NCI-H1092 (cell line): Measurements from ENCODE around the gene ZNF516.
"Not testable (repeated sequence)": the region's sequence is repeated elsewhere in the genome, so short reads cannot be mapped to it uniquely, and the experiment has no call there.

Experiments used
- DNase-seq: peaks from one replicate; lab custom pipeline; 2025; lab: John Stamatoyannopoulos, UW

The ZNF516 gene

GRCh38 chr18:76495006-76495370 lies at the start of gene ZNF516:
Gene ZNF516, minus strand, starts transcription at chr18:76495242. Its CDS starts 52,188 bp downstream, at chr18:76443054.
- peak; percentile 35 for DNase-seq

DNA sequence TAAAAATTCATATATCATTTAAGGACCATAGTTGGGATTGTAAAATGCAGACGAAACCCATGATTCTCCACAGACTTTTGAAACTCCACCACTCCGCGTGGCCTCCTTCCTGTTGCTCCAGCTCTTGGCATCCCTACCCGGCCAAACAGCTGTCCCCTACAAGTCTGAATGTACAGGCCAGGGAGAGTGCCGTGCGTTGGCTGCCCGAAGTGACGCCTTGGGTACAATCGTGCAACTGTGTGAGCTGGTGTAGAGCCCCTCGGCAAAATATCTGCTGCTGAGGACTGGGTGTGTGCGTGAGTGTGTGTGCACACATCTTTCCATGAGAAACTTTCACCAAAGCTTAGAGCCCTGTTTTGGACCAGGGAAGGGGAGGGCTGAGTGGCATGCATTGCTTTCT lies 43.8 kb upstream of the ZNF516 start:
- DNase-seq: no peak

- no peak for DNase-seq
These were observed 42.6 kb upstream of the ZNF516 start for GRCh38 chr18:76537621-76538020.

DNA sequence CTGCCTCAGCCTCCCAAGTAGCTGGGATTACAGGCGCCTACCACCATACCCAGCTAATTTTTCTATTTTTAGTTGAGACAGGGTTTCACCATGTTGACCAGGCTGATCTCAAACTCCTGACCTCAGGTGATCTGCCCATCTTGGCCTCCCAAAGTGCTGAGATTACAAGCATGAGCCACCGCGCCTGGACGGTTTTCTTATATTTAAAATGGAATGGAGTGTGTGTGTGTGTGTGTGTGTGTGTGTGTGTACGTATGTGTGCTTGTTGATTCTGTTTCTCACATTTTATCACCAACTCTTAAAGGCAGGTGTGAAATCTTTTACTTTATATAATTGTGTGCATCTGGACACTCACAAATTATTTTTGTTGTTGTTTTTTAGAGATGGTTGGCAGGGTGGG lies 41.6 kb upstream of the ZNF516 start:
- DNase-seq: not testable (repeated sequence)

DNA sequence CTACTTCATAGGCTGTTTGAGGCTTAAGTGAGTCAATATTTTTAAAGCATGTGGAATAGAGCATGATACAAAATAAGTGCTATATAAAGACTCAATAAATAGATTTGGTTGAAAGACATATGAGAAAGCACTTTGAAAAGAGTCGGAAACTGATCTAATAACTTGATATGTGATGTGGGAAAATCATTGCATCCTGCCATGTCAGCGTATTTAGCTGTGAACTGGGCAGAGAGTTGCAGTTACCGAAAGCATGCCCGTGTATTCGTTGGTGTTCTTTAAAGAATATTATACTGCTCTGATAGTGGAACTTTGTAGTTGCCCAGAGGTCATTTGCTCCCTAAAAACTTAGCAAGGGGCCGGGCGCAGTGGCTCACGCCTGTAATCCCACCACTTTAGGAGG lies 37.8 kb upstream of the ZNF516 start:
- DNase-seq: no peak

GRCh38 chr18:76530846-76531245 lies 35.8 kb upstream of the ZNF516 start:
- no peak for DNase-seq

GRCh38 chr18:76530391-76530790 lies 35.3 kb upstream of the ZNF516 start:
- DNase-seq: no peak

GRCh38 chr18:76529433-76529811 lies 34.4 kb upstream of the ZNF516 start:
- no peak for DNase-seq

DNA sequence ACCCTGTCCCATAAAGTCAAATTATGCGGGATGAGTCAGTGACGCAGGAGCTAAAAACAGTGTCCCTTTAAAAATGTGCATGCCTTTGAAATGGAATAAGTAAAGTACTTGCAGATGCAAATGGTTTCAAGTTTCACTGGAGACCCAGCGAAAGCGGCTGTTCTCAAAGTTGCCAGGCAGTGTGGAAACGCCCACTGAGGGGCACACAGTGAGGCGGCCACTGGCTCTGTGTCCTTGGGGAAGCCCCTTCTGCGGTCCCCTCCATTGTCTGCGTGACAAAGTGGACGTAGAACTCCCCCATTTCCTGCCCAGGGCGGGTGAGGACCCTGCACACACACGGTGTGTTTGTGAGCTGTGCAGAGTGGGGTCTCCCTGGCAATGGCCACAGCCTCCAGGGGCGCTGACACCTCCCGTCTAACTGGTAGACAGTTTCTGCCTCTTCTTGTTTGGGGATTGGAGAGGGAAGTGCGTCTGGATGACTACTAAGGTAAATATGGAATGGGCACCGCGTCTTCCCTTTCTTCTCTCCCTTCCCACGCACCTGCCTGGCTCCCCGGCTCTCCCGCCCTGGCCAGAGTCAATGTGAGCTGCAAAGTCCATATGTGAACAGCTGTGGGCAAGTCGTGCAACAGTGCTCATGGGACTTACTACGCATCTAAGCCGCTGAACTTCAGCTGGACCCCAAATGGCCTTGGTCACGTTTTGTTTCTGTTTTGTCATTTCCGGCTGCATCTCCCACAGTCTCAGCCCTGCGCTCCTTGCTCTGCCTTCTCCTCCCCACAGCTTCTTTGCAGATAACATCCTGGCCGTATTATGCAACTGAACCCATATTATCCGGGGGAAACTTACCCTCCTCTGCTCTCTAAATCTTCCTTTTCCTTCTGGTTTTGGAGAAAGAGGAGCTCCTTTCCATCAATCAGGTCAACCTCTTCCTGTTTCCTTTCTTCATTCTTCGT lies 33.7 kb upstream of the ZNF516 start:
- peak; percentile 67 for DNase-seq

DNA sequence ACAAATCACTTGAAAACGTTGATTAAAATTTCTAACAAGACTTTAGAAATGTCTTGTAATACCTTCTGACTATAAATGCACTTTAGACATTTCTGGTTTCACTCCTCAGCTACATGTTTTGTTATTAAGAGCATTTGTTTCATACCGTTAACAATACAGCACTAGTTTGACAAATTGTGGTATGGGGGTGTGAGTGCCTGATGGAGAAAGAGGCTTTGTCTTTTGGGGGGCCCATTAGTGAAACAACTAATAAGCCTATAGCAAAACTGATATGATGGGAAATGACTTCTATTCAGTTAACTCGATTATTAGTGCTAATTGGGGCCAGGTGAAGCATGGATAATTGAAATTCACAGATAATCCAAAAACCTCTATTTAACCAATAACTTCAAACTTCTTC lies 30.9 kb upstream of the ZNF516 start:
- DNase-seq: no peak

- peak; percentile 99 for DNase-seq
These were observed 30.1 kb upstream of the ZNF516 start for GRCh38 chr18:76524900-76525698.

DNA sequence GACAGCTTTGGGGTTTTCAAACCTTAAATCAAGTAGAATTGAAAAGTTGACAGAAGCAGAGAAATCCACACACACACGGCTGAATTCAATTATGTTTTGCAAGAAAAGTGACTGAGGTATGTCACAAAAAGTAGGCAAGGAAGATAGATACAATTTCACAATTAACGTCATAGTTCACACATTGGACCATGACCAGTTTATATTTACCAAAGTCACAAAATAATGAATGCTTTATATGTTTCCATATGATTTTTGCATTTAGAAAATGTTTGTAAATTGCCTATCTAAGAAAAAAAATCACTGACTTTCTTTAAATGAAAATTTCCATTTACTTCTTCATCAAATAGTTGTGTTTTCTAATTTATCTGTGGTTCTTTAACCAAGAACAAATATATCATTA lies 29.4 kb upstream of the ZNF516 start:
- no peak for DNase-seq

GRCh38 chr18:76522551-76522950 lies 27.5 kb upstream of the ZNF516 start:
- no peak for DNase-seq

DNA sequence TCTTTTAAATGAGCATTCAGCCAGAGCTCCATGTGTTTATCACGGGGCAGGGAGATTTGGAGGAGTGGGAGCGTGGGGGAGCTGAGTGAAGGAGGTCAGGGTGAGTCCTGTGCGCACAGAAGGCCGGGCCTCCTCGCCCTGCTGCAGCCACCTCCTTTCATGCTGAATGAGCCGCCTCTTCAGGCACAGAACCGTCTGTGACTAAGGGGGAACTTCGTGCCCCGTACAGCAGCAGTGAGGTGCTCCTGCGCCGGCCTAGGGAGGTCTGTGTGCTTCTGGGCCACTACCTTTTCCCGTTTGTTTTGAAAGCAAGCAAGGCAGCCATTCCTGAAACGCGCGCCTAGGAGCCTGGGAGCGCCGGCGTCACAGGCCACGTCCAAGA lies 27.1 kb upstream of the ZNF516 start:
- DNase-seq: peak; percentile 76

- DNase-seq: peak; percentile 68
These were observed 26.5 kb upstream of the ZNF516 start for GRCh38 chr18:76521417-76522121.

GRCh38 chr18:76518860-76519538 lies 24.0 kb upstream of the ZNF516 start:
- peak; percentile 86 for DNase-seq

GRCh38 chr18:76518123-76518859 lies 23.2 kb upstream of the ZNF516 start:
- DNase-seq: peak; percentile 88

DNA sequence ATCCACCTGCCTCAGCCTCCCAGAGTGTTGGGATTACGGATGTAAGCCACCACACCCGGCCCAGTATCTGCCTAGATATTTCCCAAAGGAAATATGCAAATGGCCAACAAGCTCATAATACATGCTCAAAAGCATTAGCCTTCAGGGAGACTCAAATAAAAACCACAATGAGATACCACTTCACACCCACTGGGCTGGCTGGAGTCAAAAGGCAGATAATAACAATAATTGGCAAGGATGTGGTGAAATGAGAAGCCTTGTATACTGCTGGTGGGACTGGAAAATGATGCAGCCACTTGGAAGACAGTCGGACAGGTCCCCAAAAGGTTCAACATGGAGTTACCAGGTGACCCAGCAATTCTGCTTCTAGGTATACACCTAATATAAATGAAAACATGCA lies 20.5 kb upstream of the ZNF516 start:
- DNase-seq: no peak

- no peak for DNase-seq
These were observed 19.5 kb upstream of the ZNF516 start for GRCh38 chr18:76514573-76514972.

GRCh38 chr18:76507830-76508385 lies 12.9 kb upstream of the ZNF516 start:
- DNase-seq: no peak
